Activated effector memory CD4-positive, alpha-beta T cell treated with Interleukin-2 at 50 U/mL for 16 hours (primary cell): ENCODE measurements around the gene UCK2.
"Not testable (repeated sequence)": the region's sequence is repeated elsewhere in the genome, so short reads cannot be mapped to it uniquely, and the experiment has no call there.

Experiments
- DNase-seq: peaks from one replicate; pipeline ENCODE4 v3.0.0-alpha.2; 2020

UCK2 gene

GRCh38 chr1:165827268-165828102, at the start of gene UCK2:
UCK2 (plus strand) TSS chr1:165827614; CDS start chr1:165827834, 220 bp downstream.
- DNase-seq: peak; percentile 36

GRCh38 chr1:165778197-165778596, 49.2 kb upstream of the UCK2 start:
- DNase-seq: not testable (repeated sequence)

GRCh38 chr1:165783519-165783918, 43.9 kb upstream of the UCK2 start:
- DNase-seq: not testable (repeated sequence)

- no peak for DNase-seq
These were observed 39.7 kb upstream of the UCK2 start for GRCh38 chr1:165787741-165788140.

- no peak for DNase-seq
These were observed 33.5 kb upstream of the UCK2 start for GRCh38 chr1:165793951-165794350.

GRCh38 chr1:165795894-165796293, 31.5 kb upstream of the UCK2 start:
- no peak for DNase-seq

- no peak for DNase-seq
These were observed 28.0 kb upstream of the UCK2 start for GRCh38 chr1:165799387-165799786.

- not testable (repeated sequence) for DNase-seq
These were observed 22.9 kb upstream of the UCK2 start for GRCh38 chr1:165804513-165804912.

GRCh38 chr1:165807613-165808012, 19.8 kb upstream of the UCK2 start:
- DNase-seq: no peak

- DNase-seq: no peak
These were observed 11.7 kb upstream of the UCK2 start for GRCh38 chr1:165815725-165816124.

GRCh38 chr1:165816157-165816556, 11.3 kb upstream of the UCK2 start:
- no peak for DNase-seq

- no peak for DNase-seq
These were observed 10.5 kb upstream of the UCK2 start for GRCh38 chr1:165816826-165817497.

GRCh38 chr1:165823552-165824268, 3.7 kb upstream of the UCK2 start:
- DNase-seq: no peak

GRCh38 chr1:165824269-165824643, 3.2 kb upstream of the UCK2 start:
- no peak for DNase-seq

- DNase-seq: no peak
These were observed 698 bp upstream of the UCK2 start for GRCh38 chr1:165826565-165827267.

GRCh38 chr1:165828103-165828668, 772 bp downstream of the UCK2 start:
- DNase-seq: peak; percentile 10

GRCh38 chr1:165828669-165829329, 1.4 kb downstream of the UCK2 start:
- no peak for DNase-seq

GRCh38 chr1:165829888-165830287, 2.5 kb downstream of the UCK2 start:
- no peak for DNase-seq

- no peak for DNase-seq
These were observed 3.7 kb downstream of the UCK2 start for GRCh38 chr1:165831146-165831545.

- no peak for DNase-seq
These were observed 5.5 kb downstream of the UCK2 start for GRCh38 chr1:165832902-165833301.

- no peak for DNase-seq
These were observed 5.9 kb downstream of the UCK2 start for GRCh38 chr1:165833358-165833757.

GRCh38 chr1:165834229-165834628, 6.8 kb downstream of the UCK2 start:
- DNase-seq: no peak
